NB4 (cell line): ENCODE measurements around the gene HDAC11.

ENCODE experiments used
- CTCF ChIP-seq: IDR thresholded peaks from one replicate; pipeline ENCODE4 v1.5.1; 2012; ENCODE audit warnings: low read depth, low read length
- MAX ChIP-seq: IDR thresholded peaks from 2 replicates; pipeline ENCODE4 v1.6.1; 2011; ENCODE audit warnings: low read depth, low read length
- POLR2A ChIP-seq: IDR thresholded peaks from 2 replicates; pipeline ENCODE4 v1.6.1; 2011; ENCODE audit warnings: mild to moderate bottlenecking; ENCODE audit not compliant: insufficient read length; ENCODE audit errors: extremely low read depth

- no peak for TF ChIP-seq POLR2A
- no peak for TF ChIP-seq CTCF
- TF ChIP-seq MAX: no peak
Observed at GRCh38 chr3:13455644-13456043, 24.5 kb upstream of the HDAC11 start.
